NCI-H460 (cell line): ENCODE results near the gene SLC23A2. TPM values are rescaled to one million over a fixed set of nuclear protein-coding genes. Genes with fewer than 3 reads are reported as not detected.
"Not testable (repeated sequence)": the region's sequence is repeated elsewhere in the genome, so short reads cannot be mapped to it uniquely, and the experiment has no call there.

Experiments used
- DNase-seq: peaks from one replicate; pipeline ENCODE4 v3.0.0-alpha.2; 2016; ENCODE audit warnings: low read depth; ENCODE audit errors: extremely low read depth
- total RNA-seq: library from RNA; depleted of rRNA; stranded (reverse); fragments of >200 nt; shearing (Covaris generic); gene quantifications from 2 replicates; pipeline ENCODE4 v1.2.3, GENCODE V29; 2014

Gene SLC23A2
- total RNA-seq, 1 experiment from 2014 or later = 20.5 TPM

DNA sequence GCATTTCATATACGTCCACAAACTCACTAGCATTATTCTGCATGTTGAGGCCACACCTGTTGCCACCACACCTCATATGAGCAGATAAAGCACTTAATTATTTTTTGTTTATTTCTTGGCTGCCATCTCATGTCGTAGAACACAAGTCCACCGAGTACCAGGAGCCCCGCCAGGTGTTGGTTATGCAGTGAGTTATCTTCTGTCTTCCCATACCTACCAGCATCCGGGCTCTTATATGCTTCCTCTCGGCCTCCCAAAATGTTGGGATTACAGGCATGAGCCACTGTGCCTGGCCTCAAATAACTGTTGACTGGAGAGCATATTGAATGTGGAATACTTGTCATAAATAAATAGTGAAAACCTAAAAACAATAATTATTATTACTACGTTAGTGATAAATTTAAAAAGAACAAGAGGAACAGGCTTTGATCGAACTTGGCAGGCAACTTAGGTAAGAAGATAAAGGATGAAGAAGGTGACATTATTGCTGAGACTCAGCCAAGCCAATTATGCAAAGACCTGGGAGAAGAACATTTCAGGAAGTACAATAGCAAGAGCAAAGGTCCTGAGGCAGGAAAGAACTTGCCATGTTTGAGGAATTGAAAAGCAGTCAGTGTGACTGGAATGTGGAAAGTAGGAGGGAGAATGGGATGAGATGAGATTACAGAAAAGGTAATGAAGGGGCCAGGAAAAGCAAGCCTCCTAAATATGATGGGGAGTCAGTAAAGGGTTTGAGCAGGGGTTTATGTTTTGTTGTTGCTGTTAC is 12.6 kb upstream of the SLC23A2 start:
- DNase-seq = no peak

GRCh38 chr20:5008759-5009158 is 7.4 kb upstream of the SLC23A2 start:
- DNase-seq = no peak

- DNase-seq = no peak
Observed at GRCh38 chr20:5005326-5005725, 4.0 kb upstream of the SLC23A2 start.

DNA sequence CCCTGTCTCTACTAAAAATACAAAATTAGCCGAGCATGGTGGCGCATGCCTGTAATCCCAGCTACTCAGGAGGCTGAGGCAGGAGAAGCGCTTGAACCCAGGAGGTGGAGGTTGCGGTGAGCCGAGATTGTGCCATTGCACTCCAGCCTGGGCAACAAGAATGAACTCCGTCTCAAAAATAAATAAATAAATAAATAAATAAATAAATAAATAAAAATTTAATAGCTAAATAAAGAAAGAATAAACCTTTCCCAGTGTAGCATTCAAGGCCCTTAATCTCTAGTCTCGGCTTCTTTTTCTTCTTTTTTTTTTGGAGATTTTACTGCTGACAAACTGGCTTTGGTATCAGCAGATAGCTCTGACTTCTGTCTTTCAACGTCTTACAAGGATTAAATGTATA is 3.5 kb upstream of the SLC23A2 start:
- not testable (repeated sequence) for DNase-seq

DNA sequence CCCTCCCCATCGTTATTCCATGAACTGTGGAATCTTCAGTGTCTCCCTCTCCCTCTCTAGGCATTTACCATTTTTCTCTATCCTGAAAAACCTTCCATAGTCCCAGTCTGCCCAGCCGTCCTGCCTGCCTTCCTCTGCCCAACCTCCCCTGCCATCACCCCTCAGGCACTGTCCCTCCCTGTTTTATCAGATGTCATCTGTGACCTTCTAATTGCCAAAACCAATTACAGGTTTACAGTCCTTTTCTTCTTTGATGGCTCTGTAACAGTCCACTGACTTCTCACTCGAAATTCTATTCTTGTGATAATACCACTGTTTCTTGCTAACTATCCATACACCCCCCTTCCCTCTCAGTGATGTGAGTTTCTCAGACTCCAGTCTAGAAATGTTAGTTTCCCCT is 2.3 kb upstream of the SLC23A2 start:
- DNase-seq = no peak

- no peak for DNase-seq
Observed at GRCh38 chr20:5002077-5002413, 735 bp upstream of the SLC23A2 start.

DNA sequence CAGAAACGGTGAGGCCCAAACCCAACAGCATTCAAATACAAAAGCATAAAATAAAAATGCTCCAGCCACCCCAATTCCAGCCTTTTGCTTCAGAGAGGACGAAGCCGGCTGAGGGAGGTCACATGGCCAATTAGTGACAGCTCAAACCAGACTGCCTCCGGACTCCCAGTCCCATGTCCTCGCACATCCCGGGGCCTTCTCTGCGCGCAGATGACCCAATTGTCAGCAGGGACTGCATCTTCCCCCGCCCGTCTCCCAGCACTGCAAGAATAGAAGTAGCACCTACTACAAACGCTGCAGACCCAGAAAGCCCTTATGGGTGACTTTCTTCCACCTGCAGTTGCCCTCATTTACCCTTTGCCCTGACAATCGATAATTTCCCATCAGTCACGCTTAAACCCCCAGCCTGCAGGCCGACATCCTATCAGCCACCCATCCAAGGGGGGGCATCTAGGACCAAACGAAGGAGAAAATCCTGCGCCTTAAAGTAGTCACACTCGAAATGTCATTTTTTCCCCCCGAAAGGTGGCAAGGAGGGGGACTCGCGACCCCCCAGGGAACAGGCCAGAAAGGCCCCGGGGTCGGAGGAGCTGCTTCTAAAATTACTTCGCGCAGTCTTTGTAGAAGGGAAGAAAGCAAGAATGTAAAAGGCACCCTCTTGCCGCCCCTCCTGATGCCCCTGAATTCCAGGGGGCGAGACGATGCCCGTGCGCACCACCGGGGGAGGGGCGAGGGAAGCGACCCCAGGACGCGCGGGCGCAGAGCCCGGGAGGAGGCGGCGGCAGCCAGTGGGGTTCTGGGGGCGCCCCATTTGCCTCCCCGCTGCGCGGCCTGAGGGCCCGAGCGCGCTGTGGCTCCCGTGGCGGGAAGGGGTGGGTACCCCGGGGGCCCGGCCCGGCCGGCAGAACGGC is 792 bp downstream of the SLC23A2 start:
- DNase-seq = no peak

GRCh38 chr20:4999788-5000187 is 1.5 kb downstream of the SLC23A2 start:
- DNase-seq = no peak

DNA sequence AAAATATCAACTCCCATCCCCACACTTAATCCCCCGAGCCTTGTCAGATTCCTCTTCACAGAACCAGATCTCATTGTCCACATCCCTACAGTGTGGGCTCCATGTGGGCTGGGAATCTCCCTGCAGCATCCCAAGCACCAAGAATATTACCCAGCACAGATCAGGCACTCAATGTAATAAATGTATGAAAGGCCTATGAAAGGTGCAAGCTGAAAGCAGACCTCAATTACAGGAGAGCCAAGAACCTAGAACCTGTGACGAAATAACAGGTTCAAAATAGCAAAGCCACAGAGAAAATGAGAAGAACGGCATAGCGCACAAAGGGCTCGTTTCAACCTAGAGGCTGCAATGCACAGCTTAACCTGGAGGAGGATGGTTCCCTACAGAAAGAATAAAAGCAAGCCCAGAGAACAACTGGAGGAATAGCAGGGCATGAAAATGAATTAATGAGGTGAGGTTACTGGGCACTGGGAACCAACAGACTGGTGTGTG is 3.1 kb downstream of the SLC23A2 start:
- no peak for DNase-seq

DNA sequence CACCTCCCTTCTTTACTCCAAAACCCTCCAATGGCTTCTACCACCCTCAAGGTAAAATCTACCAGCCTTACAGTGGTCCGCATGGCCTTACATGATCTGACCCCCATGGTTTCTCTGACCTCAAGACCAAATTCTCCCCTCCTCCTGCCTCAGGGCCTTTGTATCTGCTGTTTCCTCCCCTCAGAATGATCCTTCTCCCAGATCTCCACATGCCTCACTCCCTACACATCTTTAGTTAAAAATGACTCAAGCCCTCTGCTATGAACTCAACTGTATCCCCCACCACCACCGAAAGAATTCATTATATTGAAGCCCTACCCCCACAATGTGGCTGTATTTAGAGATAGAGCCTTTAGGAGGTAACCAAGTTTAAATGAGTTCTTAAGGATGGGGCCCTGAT is 4.1 kb downstream of the SLC23A2 start:
- no peak for DNase-seq

- DNase-seq = no peak
Observed at GRCh38 chr20:4989570-4989969, 11.7 kb downstream of the SLC23A2 start.

DNA sequence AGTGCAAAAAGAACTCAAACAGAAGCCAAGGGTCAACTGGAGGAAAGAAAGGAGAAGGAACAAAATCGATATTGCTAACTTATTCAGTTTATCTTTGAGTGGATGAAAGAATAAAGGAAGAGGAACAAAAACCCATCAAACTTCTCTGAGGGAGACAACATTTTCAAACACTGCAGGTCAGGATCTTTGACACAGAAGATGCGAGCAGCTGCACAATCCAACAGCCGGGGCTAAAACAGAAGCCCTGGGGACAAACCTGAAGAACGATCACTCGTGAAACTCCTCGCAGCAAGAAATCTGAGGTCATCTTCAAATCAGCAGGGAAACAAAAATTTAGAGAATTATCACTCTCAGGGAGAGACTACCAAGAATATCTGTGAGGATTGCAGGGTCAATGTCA is 14.2 kb downstream of the SLC23A2 start:
- DNase-seq = no peak

GRCh38 chr20:4985658-4986057 is 15.7 kb downstream of the SLC23A2 start:
- DNase-seq = no peak

- no peak for DNase-seq
Observed at GRCh38 chr20:4982281-4982680, 19.0 kb downstream of the SLC23A2 start.

DNA sequence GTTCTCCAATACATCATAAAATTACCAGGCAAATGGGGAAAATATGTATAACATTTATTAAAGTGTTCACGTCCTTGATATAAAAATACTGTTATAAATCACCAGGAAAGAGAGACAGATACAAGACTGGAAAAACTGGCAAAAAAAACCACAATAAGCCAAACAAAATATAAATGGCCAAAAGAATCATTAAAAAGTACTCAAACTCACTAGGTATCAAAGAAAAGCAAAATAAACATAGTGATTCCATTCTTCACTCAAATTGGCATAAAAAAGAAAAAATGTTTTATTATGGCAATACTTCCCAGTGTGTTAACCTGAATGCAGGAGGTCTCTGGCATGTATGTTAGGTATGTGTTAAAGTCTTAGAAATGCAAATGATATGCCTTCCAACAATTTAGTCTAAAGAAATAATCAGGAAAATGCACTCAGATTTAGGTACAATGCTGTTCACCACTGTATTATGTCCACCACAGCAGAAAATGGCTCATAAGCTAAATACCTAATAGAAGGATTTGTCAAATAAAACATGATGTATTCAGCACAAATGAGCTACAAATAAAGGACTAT is 21.4 kb downstream of the SLC23A2 start:
- DNase-seq = no peak

DNA sequence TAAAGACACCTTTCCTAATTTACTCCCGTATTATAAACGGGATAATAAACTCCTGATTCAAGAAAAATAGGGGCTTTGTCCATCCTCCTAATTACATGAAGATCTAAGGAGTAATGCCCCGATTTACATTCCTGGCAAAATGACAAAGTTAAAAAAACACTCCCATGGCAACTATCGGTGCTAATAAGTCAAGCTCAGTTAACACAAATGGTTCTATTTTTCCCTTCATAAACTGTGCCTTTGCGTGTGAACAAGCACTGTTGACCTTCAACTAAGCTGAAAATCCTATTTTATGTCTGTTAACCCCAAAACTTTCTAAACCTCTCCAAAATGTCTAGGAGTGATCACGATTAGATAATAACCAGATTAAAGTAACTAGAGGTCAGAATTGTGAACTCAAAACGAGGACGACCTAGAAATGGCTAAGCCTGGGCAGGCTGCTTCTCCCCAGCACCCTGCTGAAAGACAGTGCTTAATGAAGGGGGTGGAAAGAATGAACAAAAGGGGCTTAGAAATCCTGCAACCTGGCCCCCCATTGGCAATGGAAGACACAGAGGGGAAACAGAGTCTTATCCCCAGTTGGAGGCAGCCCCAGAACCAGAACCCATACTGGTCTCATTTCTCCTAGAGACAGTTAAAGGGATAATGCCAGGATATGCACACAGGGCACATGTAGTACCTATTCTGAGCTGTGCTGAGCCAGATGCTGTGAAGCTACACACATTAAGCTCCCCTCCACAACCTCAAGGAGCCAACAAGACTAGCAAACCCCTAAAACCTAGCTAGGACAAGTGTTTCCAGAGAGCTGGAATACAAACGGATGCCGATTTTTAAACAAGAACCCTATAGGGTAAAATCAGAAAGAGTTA is 23.0 kb downstream of the SLC23A2 start:
- no peak for DNase-seq

DNA sequence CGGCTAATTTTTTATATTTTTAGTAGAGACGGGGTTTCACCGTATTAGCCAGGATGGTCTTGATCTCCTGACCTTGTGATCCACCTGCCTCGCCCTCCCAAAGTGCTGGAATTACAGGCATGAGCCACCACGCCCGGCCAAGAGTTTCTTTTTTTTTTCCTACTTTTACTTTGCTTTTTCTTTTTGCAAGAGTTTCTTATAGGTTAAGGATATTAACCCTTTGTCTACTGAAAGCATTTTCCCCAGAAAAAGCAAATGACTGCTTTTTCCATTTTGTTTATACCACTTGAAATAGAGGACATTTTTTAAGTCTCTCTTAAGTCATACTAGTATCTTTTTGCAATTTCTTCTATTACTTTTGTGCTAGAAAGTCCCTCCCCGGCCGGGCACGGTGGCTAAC is 25.3 kb downstream of the SLC23A2 start:
- not testable (repeated sequence) for DNase-seq

DNA sequence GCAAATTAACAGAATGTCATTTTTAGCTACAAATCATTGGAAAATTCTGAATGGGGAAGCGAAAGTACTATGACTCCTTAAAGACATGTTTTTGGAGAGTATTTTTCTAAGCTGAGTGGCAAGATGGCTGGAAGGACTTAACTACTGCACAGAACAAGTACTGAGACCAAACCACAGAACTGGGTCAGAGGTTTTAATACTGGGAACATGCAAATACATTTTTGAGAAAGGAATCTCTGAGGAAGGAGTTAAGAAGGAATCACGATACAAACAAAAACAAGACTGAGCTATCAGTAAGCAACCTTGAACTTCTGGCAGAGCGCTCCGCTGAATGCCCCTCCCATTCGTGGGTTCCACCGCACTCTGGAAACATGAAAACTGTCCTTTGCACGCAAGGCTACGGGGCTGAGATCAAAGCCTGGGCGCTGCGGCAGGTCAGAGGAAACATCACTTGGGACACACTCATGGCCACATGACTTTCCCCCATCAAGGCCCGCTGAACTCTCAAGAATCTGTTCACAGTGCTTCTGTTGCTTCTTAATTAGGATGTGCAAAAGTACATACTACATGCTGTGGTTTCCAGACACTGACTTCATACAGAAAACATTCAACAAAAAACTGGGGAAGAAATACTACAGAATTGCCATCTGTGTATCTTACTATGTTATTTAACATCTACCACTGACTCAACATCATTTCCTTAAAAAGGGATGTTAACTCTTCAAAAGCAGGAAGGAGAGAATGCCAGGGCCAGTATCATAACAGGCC is 27.8 kb downstream of the SLC23A2 start:
- DNase-seq = no peak

DNA sequence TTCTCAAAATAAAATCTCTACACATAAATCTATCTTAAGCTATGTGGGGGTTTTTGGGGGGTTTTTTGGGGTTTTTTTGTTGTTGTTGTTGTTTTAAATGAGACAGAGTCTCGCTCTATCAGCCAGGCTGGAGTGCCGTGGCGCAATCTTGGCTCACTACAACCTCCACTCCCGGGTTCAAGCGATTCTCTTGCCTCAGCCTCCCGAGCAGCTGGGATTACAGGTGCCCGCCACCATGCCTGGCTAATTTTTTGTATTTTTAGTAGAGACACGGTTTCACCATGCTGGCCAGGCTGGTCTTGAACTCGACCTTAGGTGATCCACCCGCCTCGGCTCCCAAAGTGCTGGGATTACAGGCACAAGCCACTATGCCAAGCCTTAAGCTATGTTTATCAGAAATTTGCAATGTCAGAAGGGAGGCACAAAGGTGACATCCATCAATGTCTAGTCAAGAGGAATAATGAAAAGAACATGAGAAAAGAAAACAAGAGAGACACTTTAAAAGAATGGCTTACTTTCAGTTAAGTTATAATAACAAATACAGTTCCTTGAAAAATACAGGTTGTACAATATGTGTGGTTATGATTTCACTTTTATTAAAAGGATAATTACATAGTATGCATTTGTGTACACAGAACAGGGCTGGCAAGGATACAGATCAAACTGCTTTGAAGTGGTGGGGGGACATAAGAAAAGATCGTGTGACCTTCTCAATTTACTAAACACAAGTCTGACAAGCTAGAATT is 28.6 kb downstream of the SLC23A2 start:
- DNase-seq = no peak
